GM18508 (cell line): ENCODE measurements around the gene RNFT2.

Experiments
- ATAC-seq: cut with Tn5 transposase; IDR thresholded peaks from one replicate; pipeline ENCODE4 v1.9.1; 2021; ENCODE audit warnings: moderate number of reproducible peaks; ENCODE audit not compliant: insufficient read depth, unreplicated experiment

Gene RNFT2

GRCh38 chr12:116737774-116738657 is at the start of gene RNFT2, which contains the start of gene SPRING1:
RNFT2 (plus strand) TSS chr12:116738315; CDS start chr12:116740498, 2,183 bp downstream.
SPRING1 (minus strand) TSS chr12:116738069; CDS start chr12:116737900, 169 bp downstream.
- peak; percentile 95 for ATAC-seq

- ATAC-seq: no peak
Observed at GRCh38 chr12:116689521-116689920, 48.6 kb upstream of the RNFT2 start.

GRCh38 chr12:116689979-116690744 is 48.0 kb upstream of the RNFT2 start:
- ATAC-seq: no peak

- no peak for ATAC-seq
Observed at GRCh38 chr12:116691205-116691604, 46.9 kb upstream of the RNFT2 start.

- no peak for ATAC-seq
Observed at GRCh38 chr12:116691636-116692035, 46.5 kb upstream of the RNFT2 start.

GRCh38 chr12:116692605-116693004 is 45.5 kb upstream of the RNFT2 start:
- no peak for ATAC-seq

GRCh38 chr12:116693286-116694227 is 44.6 kb upstream of the RNFT2 start:
- no peak for ATAC-seq

- ATAC-seq: no peak
Observed at GRCh38 chr12:116694653-116695463, 43.3 kb upstream of the RNFT2 start.

GRCh38 chr12:116695464-116695725 is 42.7 kb upstream of the RNFT2 start:
- ATAC-seq: no peak

- no peak for ATAC-seq
Observed at GRCh38 chr12:116697305-116697704, 40.8 kb upstream of the RNFT2 start.

GRCh38 chr12:116697716-116698115 is 40.4 kb upstream of the RNFT2 start:
- no peak for ATAC-seq

GRCh38 chr12:116698116-116698515 is 40.0 kb upstream of the RNFT2 start:
- no peak for ATAC-seq

- no peak for ATAC-seq
Observed at GRCh38 chr12:116698554-116699075, 39.5 kb upstream of the RNFT2 start.

GRCh38 chr12:116700066-116700465 is 38.0 kb upstream of the RNFT2 start:
- no peak for ATAC-seq

GRCh38 chr12:116701432-116701831 is 36.7 kb upstream of the RNFT2 start:
- no peak for ATAC-seq

GRCh38 chr12:116703214-116703795 is 34.8 kb upstream of the RNFT2 start:
- no peak for ATAC-seq

- no peak for ATAC-seq
Observed at GRCh38 chr12:116707751-116708150, 30.4 kb upstream of the RNFT2 start.

GRCh38 chr12:116708826-116709756 is 29.0 kb upstream of the RNFT2 start:
- ATAC-seq: no peak
